ENCODE results near the gene MAP3K7. TPM values are rescaled to one million over a fixed set of nuclear protein-coding genes. Genes with fewer than 3 reads are reported as not detected.

The MAP3K7 gene
- total RNA-seq, 1 experiment from 2014 or later = 26.6 TPM

DNA sequence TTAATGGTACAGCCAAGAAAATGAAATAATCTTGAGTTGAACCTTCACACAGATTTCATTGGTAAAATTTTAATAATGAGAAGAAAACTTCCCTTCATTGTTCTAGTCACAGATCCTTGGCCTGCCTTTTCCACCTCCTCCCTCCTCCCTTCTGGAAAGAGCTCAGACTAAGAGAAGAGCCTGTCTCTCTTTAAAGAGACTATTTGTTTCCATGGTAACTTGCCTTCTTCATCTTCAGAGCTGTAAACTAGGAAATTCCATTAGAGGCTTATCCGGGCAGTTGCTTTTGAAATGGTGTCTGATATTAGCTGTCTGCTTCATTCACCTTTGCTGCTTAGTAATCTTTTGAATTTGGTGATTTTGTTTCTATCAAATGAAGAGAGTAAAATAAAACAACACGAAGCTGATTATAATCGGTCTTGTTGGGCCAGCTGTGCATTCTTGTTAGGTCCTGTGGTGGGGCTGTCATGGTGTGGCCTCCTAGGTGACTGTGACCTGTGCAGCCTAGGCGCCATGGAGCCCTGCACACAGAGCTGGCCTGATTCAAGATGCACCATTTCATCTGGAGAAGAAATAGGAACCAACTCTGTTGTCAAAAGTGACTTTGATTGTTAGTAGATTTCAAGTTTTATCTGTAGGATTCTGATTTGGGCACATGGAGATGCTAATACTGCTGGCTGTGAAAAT, 96.7 kb downstream of the MAP3K7 start:
- Histone ChIP-seq H3K9me2 (ENCODE audit: insufficient read depth) (0 out of 2 replicates have a peak, but pooled peaks cover 3% of the 10 kb centered on the region), H3K27ac (ENCODE audit: low read depth, low read length) (no peak overlapping the region), H4K20me1 (ENCODE audit: insufficient read depth) (no peaks in the 10 kb centered on the region), H3K4me3 (replicated peaks in 1 of 2; ENCODE audit: low read depth in 1 of 2, low read length in 2 of 2) (no peak overlapping the region), H2AFZ (ENCODE audit: low read depth, low read length, poor library complexity, severe bottlenecking) (no peak overlapping the region), H3K9me3 (ENCODE audit: control insufficient read depth in 1 of 2, insufficient read depth in 1 of 2, low read depth in 1 of 2, low read length in 2 of 2) (no peaks in the 10 kb centered on the region), H3K36me3 (ENCODE audit: control insufficient read depth in 1 of 2, insufficient read depth in 2 of 2, low read length in 2 of 2) (no peaks in the 10 kb centered on the region), H3K4me2 (ENCODE audit: low read length) (no peak overlapping the region), H3K79me2 (ENCODE audit: insufficient read depth, low read length) (no peaks in the 10 kb centered on the region), H3K27me3 (ENCODE audit: insufficient read depth, low read length) (no peaks in the 10 kb centered on the region), H3K9ac (ENCODE audit: low read length) (no peak overlapping the region), H3K4me1 (ENCODE audit: control insufficient read depth in 1 of 2, insufficient read depth in 2 of 2, low read length in 2 of 2) (no peaks in the 10 kb centered on the region)
- POLR2A ChIA-PET = no interaction called here
- TF ChIP-seq YY1 (IDR thresholded peaks at IDR 0.05; ENCODE audit: extremely low read depth, insufficient replicate concordance, low read depth, low read length) (no peak), SRF (IDR thresholded peaks at IDR 0.05; ENCODE audit: low read depth) (no peak), FOSL1 (IDR thresholded peaks at IDR 0.05; ENCODE audit: low read depth) (no peak), CEBPB (IDR thresholded peaks at IDR 0.05; ENCODE audit: low read depth) (no peak), SP1 (IDR thresholded peaks at IDR 0.05; ENCODE audit: low read depth) (no peak), CBX3 (IDR thresholded peaks at IDR 0.05; ENCODE audit: low read depth) (no peak), ZNF274 (IDR thresholded peaks at IDR 0.05; ENCODE audit: low read depth, low read length) (no peak), TCF7L2 (IDR thresholded peaks at IDR 0.05; ENCODE audit: borderline replicate concordance, extremely low read depth, insufficient read depth, insufficient read length) (no peak), POLR2AphosphoS5 (IDR thresholded peaks at IDR 0.05; ENCODE audit: low read depth, low read length) (no peak), RAD21 (IDR thresholded peaks at IDR 0.05; ENCODE audit: low read depth) (no peak), EGR1 (IDR thresholded peaks at IDR 0.05; ENCODE audit: low read depth) (no peak), CTCF (IDR thresholded peaks at IDR 0.05 in 2 of 3, conservative IDR thresholded peaks at IDR 0.05 in 1 of 3; ENCODE audit: borderline replicate concordance in 1 of 3, insufficient read depth in 1 of 3, low read depth in 2 of 3, low read length in 2 of 3) (no peak)
- TF ChIP-seq, protein P1, sequence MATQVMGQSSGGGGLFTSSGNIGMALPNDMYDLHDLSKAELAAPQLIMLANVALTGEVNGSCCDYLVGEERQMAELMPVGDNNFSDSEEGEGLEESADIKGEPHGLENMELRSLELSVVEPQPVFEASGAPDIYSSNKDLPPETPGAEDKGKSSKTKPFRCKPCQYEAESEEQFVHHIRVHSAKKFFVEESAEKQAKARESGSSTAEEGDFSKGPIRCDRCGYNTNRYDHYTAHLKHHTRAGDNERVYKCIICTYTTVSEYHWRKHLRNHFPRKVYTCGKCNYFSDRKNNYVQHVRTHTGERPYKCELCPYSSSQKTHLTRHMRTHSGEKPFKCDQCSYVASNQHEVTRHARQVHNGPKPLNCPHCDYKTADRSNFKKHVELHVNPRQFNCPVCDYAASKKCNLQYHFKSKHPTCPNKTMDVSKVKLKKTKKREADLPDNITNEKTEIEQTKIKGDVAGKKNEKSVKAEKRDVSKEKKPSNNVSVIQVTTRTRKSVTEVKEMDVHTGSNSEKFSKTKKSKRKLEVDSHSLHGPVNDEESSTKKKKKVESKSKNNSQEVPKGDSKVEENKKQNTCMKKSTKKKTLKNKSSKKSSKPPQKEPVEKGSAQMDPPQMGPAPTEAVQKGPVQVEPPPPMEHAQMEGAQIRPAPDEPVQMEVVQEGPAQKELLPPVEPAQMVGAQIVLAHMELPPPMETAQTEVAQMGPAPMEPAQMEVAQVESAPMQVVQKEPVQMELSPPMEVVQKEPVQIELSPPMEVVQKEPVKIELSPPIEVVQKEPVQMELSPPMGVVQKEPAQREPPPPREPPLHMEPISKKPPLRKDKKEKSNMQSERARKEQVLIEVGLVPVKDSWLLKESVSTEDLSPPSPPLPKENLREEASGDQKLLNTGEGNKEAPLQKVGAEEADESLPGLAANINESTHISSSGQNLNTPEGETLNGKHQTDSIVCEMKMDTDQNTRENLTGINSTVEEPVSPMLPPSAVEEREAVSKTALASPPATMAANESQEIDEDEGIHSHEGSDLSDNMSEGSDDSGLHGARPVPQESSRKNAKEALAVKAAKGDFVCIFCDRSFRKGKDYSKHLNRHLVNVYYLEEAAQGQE (IDR thresholded peaks at IDR 0.05; ENCODE audit: low read depth) = no peak
- DNase-seq (ENCODE audit: low read depth, low spot score) = no peak
- RAD21 ChIA-PET (ENCODE audit: low non-redundant PET in 1 of 2, low total read pairs in 2 of 2, uncharacterized antibody in 2 of 2, unreplicated experiment in 2 of 2) = no interaction called here
- no TSS peak for BruUV-seq (replicated peaks)
- intact Hi-C loops (cut with micrococcal nuclease) = no loop called here
- CTCF ChIA-PET = interaction anchor here (1.2 kb wide), 1 partner anchor 11 kb away, joined by 6 read pairs; no protein-coding TSS in a partner anchor
- ATAC-seq = no peak

Data from HCT116 (cell line).